Prostate gland (tissue), 2 donors: Measurements from ENCODE around the gene PES1. TPM values are rescaled to one million over a fixed set of nuclear protein-coding genes. Genes with fewer than 3 reads are reported as not detected.

Experiments used
- DNase-seq: peaks from one replicate; pipeline ENCODE4 v3.0.0-alpha.2; 2019; ENCODE audit warnings: low spot score
- H3K27ac ChIP-seq, 2 donors: fragments of 200-600 bp; sonication (generic); 2 replicates each; pipeline ENCODE4 v1.5.1; 2017 to 2019
- H3K27me3 ChIP-seq: fragments of 200-600 bp; sonication (generic); replicated peaks from 2 replicates; pipeline ENCODE4 v1.5.1; 2019; ENCODE audit not compliant: insufficient read depth
- H3K36me3 ChIP-seq, 2 donors: fragments of 200-600 bp; sonication (generic); 1 replicate in 1 of 2; 2 replicates in 1 of 2; pipeline versions ENCODE4 v1.5.1 to v1.8.1; 2017 to 2019
- H3K4me1 ChIP-seq: fragments of 200-600 bp; sonication (generic); replicated peaks from 2 replicates; pipeline ENCODE4 v1.5.1; 2019
- H3K4me3 ChIP-seq, 2 donors: fragments of 200-600 bp; sonication (generic); 2 replicates each; pipeline ENCODE4 v1.5.1; 2017 to 2019
- H3K9me3 ChIP-seq: fragments of 200-600 bp; sonication (generic); 2 replicates; pipeline ENCODE4 v1.5.1; 2017
- CTCF ChIP-seq, 4 experiments: fragments of 200-600 bp in 2 of 4; fragments of 450-650 bp in 2 of 4; sonication (generic) in 2 of 4; IDR thresholded peaks; 1 replicate in 3 of 4; 2 replicates in 1 of 4; pipeline ENCODE4 v1.5.1; 2016 to 2019; ENCODE audit warnings: antibody characterized with exemption in 4 of 4, mild to moderate bottlenecking in 2 of 4, moderate library complexity in 2 of 4
- POLR2A ChIP-seq: fragments of 450-650 bp; IDR thresholded peaks from one replicate; pipeline ENCODE4 v1.6.1; 2016; ENCODE audit warnings: antibody characterized with exemption, mild to moderate bottlenecking
- POLR2AphosphoS5 ChIP-seq: sonication (generic); formaldehyde crosslinking; IDR thresholded peaks from one replicate; pipeline ENCODE4 v1.6.1; 2017; ENCODE audit warnings: antibody characterized with exemption
- WGBS: methylation state at CpG from one replicate; pipeline ENCODE4 v1.1.5; 2018; 5-methylcytosine and 5-hydroxymethylcytosine counted together
- intact Hi-C: fragments of 100-400 bp; cut with DNase I; formaldehyde crosslinking; loops from one replicate; pipeline ENCODE4 v1.14.2; 2022
- total RNA-seq, 2 donors: library from RNA; depleted of rRNA; stranded (reverse); fragments of >200 nt; gene quantifications; one replicate each; pipeline ENCODE4 v1.1.0, GENCODE V29; 2016

Gene PES1
- total RNA-seq, 2 donors from 2014 or later = 41.1 to 79.5 TPM

- peaks cover 33 to 52% of the 10 kb centered on the region in 2 donors for H3K36me3 ChIP-seq
- TF ChIP-seq POLR2A (no peak), CTCF (IDR thresholded peaks at IDR 0.05) (no peak), POLR2AphosphoS5 (no peak)
- 96% methylated on average over 8 of the region's 8 CpGs for WGBS
Observed at GRCh38 chr22:30586414-30586813, 5.3 kb downstream of the PES1 start.

GRCh38 chr22:30584441-30584840 is 7.3 kb downstream of the PES1 start:
- H3K9me3 ChIP-seq = no peaks in the 10 kb centered on the region
- no peaks in the 10 kb centered on the region for H3K4me1 ChIP-seq
- no peak overlapping the region for H3K4me3 ChIP-seq
- DNase-seq = no peak
- no peak for TF ChIP-seq CTCF (IDR thresholded peaks at IDR 0.05)
- TF ChIP-seq POLR2A = no peak
- no peak for TF ChIP-seq POLR2AphosphoS5
- no peaks in the 10 kb centered on the region for H3K27me3 ChIP-seq
- no peak overlapping the region for H3K27ac ChIP-seq
- 91% methylated on average over 15 of the region's 15 CpGs for WGBS
- peaks cover 53 to 67% of the 10 kb centered on the region in 2 donors for H3K36me3 ChIP-seq
- intact Hi-C loops = no loop called here

More at GRCh38 chr22:30586414-30586813, 5.3 kb downstream of the PES1 start:
- no peak overlapping the region for H3K27ac ChIP-seq
- H3K27me3 ChIP-seq = no peaks in the 10 kb centered on the region
- DNase-seq = no peak
- no peaks in the 10 kb centered on the region for H3K9me3 ChIP-seq
- no peak overlapping the region for H3K4me3 ChIP-seq
- intact Hi-C loops = no loop called here
- H3K4me1 ChIP-seq = peaks cover 4% of the 10 kb centered on the region

- Histone ChIP-seq H3K9me3 (no peaks in the 10 kb centered on the region), H3K36me3 (peaks cover 54 to 78% of the 10 kb centered on the region in 2 donors), H3K27me3 (no peaks in the 10 kb centered on the region), H3K4me3 (no peak overlapping the region), H3K4me1 (no peaks in the 10 kb centered on the region), H3K27ac (no peak overlapping the region)
- no peak for DNase-seq
- WGBS = 73% methylated on average over 13 of the region's 13 CpGs
- intact Hi-C loops = no loop called here
- TF ChIP-seq CTCF (IDR thresholded peaks at IDR 0.05) = no peak
- TF ChIP-seq POLR2AphosphoS5 = no peak
- no peak for TF ChIP-seq POLR2A
Observed at GRCh38 chr22:30582788-30583545, 8.7 kb downstream of the PES1 start.

- no peak for TF ChIP-seq POLR2AphosphoS5
- TF ChIP-seq CTCF (IDR thresholded peaks at IDR 0.05) = no peak
- no peak for TF ChIP-seq POLR2A
- H3K27ac ChIP-seq = no peak overlapping the region
- no peak for DNase-seq
- WGBS = 87% methylated on average over 6 of the region's 6 CpGs
- no peak overlapping the region for H3K4me3 ChIP-seq
- H3K36me3 ChIP-seq = peaks cover 54 to 71% of the 10 kb centered on the region in 2 donors
- no peaks in the 10 kb centered on the region for H3K27me3 ChIP-seq
- H3K9me3 ChIP-seq = no peaks in the 10 kb centered on the region
- no peaks in the 10 kb centered on the region for H3K4me1 ChIP-seq
- intact Hi-C loops = no loop called here
Observed at GRCh38 chr22:30582051-30582450, 9.7 kb downstream of the PES1 start.

- Histone ChIP-seq H3K4me1 (no peaks in the 10 kb centered on the region), H3K9me3 (no peaks in the 10 kb centered on the region), H3K36me3 (peaks cover 54 to 71% of the 10 kb centered on the region in 2 donors), H3K4me3 (no peak overlapping the region), H3K27me3 (no peaks in the 10 kb centered on the region), H3K27ac (no peak overlapping the region)
- DNase-seq = no peak
- WGBS = 74% methylated on average over 6 of the region's 6 CpGs
- TF ChIP-seq POLR2A (no peak), CTCF (IDR thresholded peaks at IDR 0.05) (no peak), POLR2AphosphoS5 (no peak)
- intact Hi-C loops = no loop called here
Observed at GRCh38 chr22:30580896-30581295, 10.8 kb downstream of the PES1 start.
